Measurements from ENCODE around the gene WDCP.

- TF ChIP-seq, protein P1, sequence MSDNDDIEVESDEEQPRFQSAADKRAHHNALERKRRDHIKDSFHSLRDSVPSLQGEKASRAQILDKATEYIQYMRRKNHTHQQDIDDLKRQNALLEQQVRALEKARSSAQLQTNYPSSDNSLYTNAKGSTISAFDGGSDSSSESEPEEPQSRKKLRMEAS (IDR thresholded peaks at IDR 0.05), result no peak
- TF ChIP-seq EP300 (IDR thresholded peaks at IDR 0.05; ENCODE audit: borderline replicate concordance) (no peak), TAF1 (IDR thresholded peaks at IDR 0.05; ENCODE audit: low read depth) (no peak), RAD21 (IDR thresholded peaks at IDR 0.05; ENCODE audit: low read depth) (no peak), FOXM1 (IDR thresholded peaks at IDR 0.05; ENCODE audit: borderline replicate concordance, low read depth) (no peak), TCF12 (IDR thresholded peaks at IDR 0.05; ENCODE audit: low read depth) (no peak), REST (IDR thresholded peaks at IDR 0.05; ENCODE audit: low read depth) (no peak), YY1 (IDR thresholded peaks at IDR 0.05; ENCODE audit: low read depth) (no peak), CEBPB (IDR thresholded peaks at IDR 0.05) (no peak), ZBTB7A (IDR thresholded peaks at IDR 0.05; ENCODE audit: low read depth) (no peak), NFIC (IDR thresholded peaks at IDR 0.05) (no peak), CREB1 (IDR thresholded peaks at IDR 0.05; ENCODE audit: low read depth) (no peak)
Observed at GRCh38 chr2:24075259-24075658, 28.1 kb upstream of the WDCP start.

Data from Ishikawa (cell line).